Tibial artery (tissue), 4 donors: ENCODE measurements around the gene MKNK1.
A peak's percentile ranks its signal among the peaks of the same experiment; 100 is the strongest.
"Not testable (repeated sequence)": the region's sequence is repeated elsewhere in the genome, so short reads cannot be mapped to it uniquely, and the experiment has no call there.

Source experiments
- DNase-seq, 2 donors: peaks; one replicate each; pipeline ENCODE4 v3.0.0-alpha.2; 2019
- H3K27ac ChIP-seq, 2 donors: fragments of 200-600 bp; sonication (generic) in 1 of 2; 1 replicate in 1 of 2; 2 replicates in 1 of 2; pipeline ENCODE4 v1.5.1; 2018 to 2019; ENCODE audit warnings: mild to moderate bottlenecking in 1 of 2
- H3K27me3 ChIP-seq, 2 donors: fragments of 200-600 bp; sonication (generic) in 1 of 2; one replicate each; pipeline versions ENCODE4 v1.5.1 to v1.6.0; 2016 to 2019
- H3K36me3 ChIP-seq, 3 donors: fragments of 200-600 bp; sonication (generic) in 2 of 3; one replicate each; pipeline ENCODE4 v1.5.1; 2016 to 2019; ENCODE audit warnings: mild to moderate bottlenecking in 2 of 3
- H3K4me1 ChIP-seq, 4 donors: fragments of 200-600 bp; sonication (generic) in 2 of 4; 1 replicate in 3 of 4; 2 replicates in 1 of 4; pipeline ENCODE4 v1.5.1; 2016 to 2019
- H3K4me3 ChIP-seq, 2 donors: fragments of 200-600 bp; sonication (generic) in 1 of 2; 1 replicate in 1 of 2; 2 replicates in 1 of 2; pipeline ENCODE4 v1.5.1; 2018 to 2019; ENCODE audit warnings: mild to moderate bottlenecking in 2 of 2
- H3K9me3 ChIP-seq, 3 donors: fragments of 200-600 bp; sonication (generic) in 1 of 3; one replicate each; pipeline ENCODE4 v1.5.1; 2016 to 2019
- CTCF ChIP-seq, 2 experiments: fragments of 200-600 bp in 1 of 2; fragments of 450-650 bp in 1 of 2; IDR thresholded peaks; one replicate each; pipeline ENCODE4 v1.5.1; 2017 to 2019; ENCODE audit warnings: antibody characterized with exemption in 2 of 2, mild to moderate bottlenecking in 1 of 2, moderate library complexity in 1 of 2
- intact Hi-C: fragments of 100-400 bp; cut with DNase I; formaldehyde crosslinking; loops from one replicate; pipeline ENCODE4 v1.15.0; 2023; ENCODE audit warnings: low total_unique reads

MKNK1 gene

GRCh38 chr1:46603858-46604549 lies at the start of gene MKNK1:
MKNK1 (minus strand) TSS chr1:46604268; CDS start chr1:46583327, 20,941 bp downstream.
- no peak for TF ChIP-seq CTCF (IDR thresholded peaks at IDR 0.05)
- Histone ChIP-seq H3K36me3 (peaks cover 6 to 14% (median 11%) of the 10 kb centered on the region in 3 donors), H3K27me3 (no peaks in the 10 kb centered on the region), H3K4me1 (peaks cover 0 to 60% (median 40%) of the 10 kb centered on the region in 4 donors), H3K4me3 (peak within 1 kb of the TSS; percentile 91 to 92), H3K27ac (peak within 1 kb of the TSS; percentile 84 to 86), H3K9me3 (no peaks in the 10 kb centered on the region)
- DNase-seq = peak; percentile 95 to 97
- intact Hi-C loops = no loop called here

GRCh38 chr1:46653405-46653958 lies 49.4 kb upstream of the MKNK1 start:
- H3K36me3 ChIP-seq = peaks cover 72 to 83% (median 82%) of the 10 kb centered on the region in 3 donors

GRCh38 chr1:46652321-46653100 lies 48.4 kb upstream of the MKNK1 start:
- no peak for TF ChIP-seq CTCF (IDR thresholded peaks at IDR 0.05)
- no peak overlapping the region for H3K4me3 ChIP-seq
- peaks cover 63 to 82% (median 77%) of the 10 kb centered on the region in 3 donors for H3K36me3 ChIP-seq

More at GRCh38 chr1:46653405-46653958, 49.4 kb upstream of the MKNK1 start:
- Histone ChIP-seq H3K27me3 (no peaks in the 10 kb centered on the region), H3K27ac (peak overlapping the region; percentile 12 to 48), H3K9me3 (peaks cover 0 to 5% (median 0%) of the 10 kb centered on the region in 3 donors), H3K4me1 (no peaks in the 10 kb centered on the region), H3K4me3 (no peak overlapping the region)
- TF ChIP-seq CTCF (IDR thresholded peaks at IDR 0.05) = no peak
- DNase-seq = no peak
- intact Hi-C loops = no loop called here

GRCh38 chr1:46651152-46651551 lies 47.1 kb upstream of the MKNK1 start:
- DNase-seq, H3K9me3 ChIP-seq, intact Hi-C loops, H3K27me3 ChIP-seq, H3K27ac ChIP-seq, H3K4me1 ChIP-seq, H3K4me3 ChIP-seq: not testable (repeated sequence)
- peaks cover 51 to 79% (median 68%) of the 10 kb centered on the region in 3 donors for H3K36me3 ChIP-seq

More at GRCh38 chr1:46652321-46653100, 48.4 kb upstream of the MKNK1 start:
- no peaks in the 10 kb centered on the region for H3K27me3 ChIP-seq
- H3K4me1 ChIP-seq = no peaks in the 10 kb centered on the region
- H3K9me3 ChIP-seq = peaks cover 0 to 5% (median 0%) of the 10 kb centered on the region in 3 donors
- intact Hi-C loops = no loop called here
- peak overlapping the region in 1 of 2 donors; percentile 48 for H3K27ac ChIP-seq
- no peak for DNase-seq

- Histone ChIP-seq H3K27ac (no peak overlapping the region), H3K36me3 (peaks cover 44 to 72% (median 61%) of the 10 kb centered on the region in 3 donors), H3K4me1 (no peaks in the 10 kb centered on the region), H3K4me3 (no peak overlapping the region), H3K27me3 (no peaks in the 10 kb centered on the region), H3K9me3 (peaks cover 0 to 5% (median 0%) of the 10 kb centered on the region in 3 donors)
- DNase-seq = no peak
- TF ChIP-seq CTCF (IDR thresholded peaks at IDR 0.05) = no peak
- intact Hi-C loops = no loop called here
Measured at GRCh38 chr1:46650491-46650890, 46.4 kb upstream of the MKNK1 start.
